ENCODE results near the gene DPYD. TPM values are rescaled to one million over a fixed set of nuclear protein-coding genes. Genes with fewer than 3 reads are reported as not detected.

The DPYD gene
- total RNA-seq, 1 donor from 2014 or later: 12.6 TPM

GRCh38 chr1:97372531-97372930 is 548.3 kb downstream of the DPYD start:
- Mint-ChIP-seq H3K27me3 (no peaks in the 10 kb centered on the region), H3K4me3 (no peak overlapping the region), H3K4me1 (no peaks in the 10 kb centered on the region), H3K36me3 (ENCODE audit: low read depth) (peaks cover 3% of the 10 kb centered on the region), H3K9me3 (no peaks in the 10 kb centered on the region), H3K27ac (no peak overlapping the region)
- no peak for DNase-seq
- ChIA-PET CTCF (no interaction called here), POLR2A (no interaction called here)
- ATAC-seq (ENCODE audit: low read depth): no peak
- TF ChIP-seq, protein P1, sequence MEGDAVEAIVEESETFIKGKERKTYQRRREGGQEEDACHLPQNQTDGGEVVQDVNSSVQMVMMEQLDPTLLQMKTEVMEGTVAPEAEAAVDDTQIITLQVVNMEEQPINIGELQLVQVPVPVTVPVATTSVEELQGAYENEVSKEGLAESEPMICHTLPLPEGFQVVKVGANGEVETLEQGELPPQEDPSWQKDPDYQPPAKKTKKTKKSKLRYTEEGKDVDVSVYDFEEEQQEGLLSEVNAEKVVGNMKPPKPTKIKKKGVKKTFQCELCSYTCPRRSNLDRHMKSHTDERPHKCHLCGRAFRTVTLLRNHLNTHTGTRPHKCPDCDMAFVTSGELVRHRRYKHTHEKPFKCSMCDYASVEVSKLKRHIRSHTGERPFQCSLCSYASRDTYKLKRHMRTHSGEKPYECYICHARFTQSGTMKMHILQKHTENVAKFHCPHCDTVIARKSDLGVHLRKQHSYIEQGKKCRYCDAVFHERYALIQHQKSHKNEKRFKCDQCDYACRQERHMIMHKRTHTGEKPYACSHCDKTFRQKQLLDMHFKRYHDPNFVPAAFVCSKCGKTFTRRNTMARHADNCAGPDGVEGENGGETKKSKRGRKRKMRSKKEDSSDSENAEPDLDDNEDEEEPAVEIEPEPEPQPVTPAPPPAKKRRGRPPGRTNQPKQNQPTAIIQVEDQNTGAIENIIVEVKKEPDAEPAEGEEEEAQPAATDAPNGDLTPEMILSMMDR (IDR thresholded peaks at IDR 0.05): no peak
- intact Hi-C loops (cut with micrococcal nuclease): no loop called here

DNA sequence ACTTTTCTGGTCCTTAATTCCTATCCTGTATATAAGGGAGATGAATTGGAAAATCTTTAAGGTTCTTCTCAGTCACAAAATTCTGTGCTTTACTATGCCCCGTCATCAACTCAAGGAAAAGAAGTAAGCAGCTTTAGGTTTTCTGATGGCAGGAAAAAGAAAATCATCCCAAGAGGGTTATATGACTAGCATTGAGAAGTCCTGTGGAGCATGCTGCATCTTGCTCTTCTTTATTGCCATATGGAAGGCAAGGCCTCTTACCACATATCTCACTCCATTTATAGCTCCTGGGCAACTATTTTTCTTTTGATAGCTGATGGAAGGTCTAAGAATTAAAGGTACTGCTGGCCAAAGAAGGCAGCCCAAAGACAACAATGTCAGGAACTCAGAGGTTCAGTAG is 552.5 kb downstream of the DPYD start:
- Mint-ChIP-seq H3K36me3 (ENCODE audit: low read depth) (peaks cover 3% of the 10 kb centered on the region), H3K4me1 (no peaks in the 10 kb centered on the region), H3K4me3 (no peak overlapping the region), H3K9me3 (no peaks in the 10 kb centered on the region), H3K27me3 (no peaks in the 10 kb centered on the region), H3K27ac (no peak overlapping the region)
- ChIA-PET CTCF (no interaction called here), POLR2A (no interaction called here)
- TF ChIP-seq, protein P1 (IDR thresholded peaks at IDR 0.05): no peak
- ATAC-seq (ENCODE audit: low read depth): no peak
- intact Hi-C loops (cut with micrococcal nuclease): no loop called here
- DNase-seq: no peak

DNA sequence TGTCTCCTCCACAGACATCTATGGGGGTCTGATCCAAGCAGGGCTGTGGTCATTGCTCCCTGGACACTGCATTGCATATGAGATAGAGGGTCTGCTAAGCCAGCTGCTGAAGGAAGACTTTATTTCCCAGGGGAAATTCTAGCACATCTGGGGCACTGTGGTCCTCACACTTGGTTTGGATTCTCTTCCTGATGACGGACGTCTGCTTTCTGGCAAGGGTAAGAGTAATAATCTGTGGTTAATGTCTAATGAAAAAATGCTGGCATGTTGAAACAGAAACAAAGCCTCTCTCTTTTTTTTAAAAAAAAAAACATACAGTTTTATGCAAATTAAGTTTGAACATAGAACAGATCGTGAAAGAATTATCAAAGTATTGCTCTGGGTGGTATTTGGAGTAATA is 553.9 kb downstream of the DPYD start:
- peaks cover 1% of the 10 kb centered on the region for H3K36me3 Mint-ChIP-seq (ENCODE audit: low read depth)
- DNase-seq: no peak
- TF ChIP-seq, protein P1 (IDR thresholded peaks at IDR 0.05): no peak
- intact Hi-C loops (cut with micrococcal nuclease): no loop called here
- H3K27ac Mint-ChIP-seq: no peak overlapping the region
- CTCF ChIA-PET: no interaction called here
- no peak for ATAC-seq (ENCODE audit: low read depth)
- H3K9me3 Mint-ChIP-seq: no peaks in the 10 kb centered on the region
- H3K27me3 Mint-ChIP-seq: no peaks in the 10 kb centered on the region
- POLR2A ChIA-PET: no interaction called here
- H3K4me3 Mint-ChIP-seq: no peak overlapping the region
- H3K4me1 Mint-ChIP-seq: no peaks in the 10 kb centered on the region

- H3K27me3 Mint-ChIP-seq: no peaks in the 10 kb centered on the region
- no peaks in the 10 kb centered on the region for H3K9me3 Mint-ChIP-seq
- ATAC-seq (ENCODE audit: low read depth) (no peak), DNase-seq (no peak)
- CTCF ChIA-PET: interaction anchor here (0.6 kb wide), 1 partner anchor 414 kb away, joined by 3 read pairs; no protein-coding TSS in a partner anchor
- no peaks in the 10 kb centered on the region for H3K4me1 Mint-ChIP-seq
- H3K36me3 Mint-ChIP-seq (ENCODE audit: low read depth): peaks cover 1% of the 10 kb centered on the region
- POLR2A ChIA-PET: no interaction called here
- intact Hi-C loops (cut with micrococcal nuclease): no loop called here
- TF ChIP-seq, protein P1 (IDR thresholded peaks at IDR 0.05): no peak
- no peak overlapping the region for H3K27ac Mint-ChIP-seq
- no peak overlapping the region for H3K4me3 Mint-ChIP-seq
These were observed 555.8 kb downstream of the DPYD start for GRCh38 chr1:97365026-97365425.

DNA sequence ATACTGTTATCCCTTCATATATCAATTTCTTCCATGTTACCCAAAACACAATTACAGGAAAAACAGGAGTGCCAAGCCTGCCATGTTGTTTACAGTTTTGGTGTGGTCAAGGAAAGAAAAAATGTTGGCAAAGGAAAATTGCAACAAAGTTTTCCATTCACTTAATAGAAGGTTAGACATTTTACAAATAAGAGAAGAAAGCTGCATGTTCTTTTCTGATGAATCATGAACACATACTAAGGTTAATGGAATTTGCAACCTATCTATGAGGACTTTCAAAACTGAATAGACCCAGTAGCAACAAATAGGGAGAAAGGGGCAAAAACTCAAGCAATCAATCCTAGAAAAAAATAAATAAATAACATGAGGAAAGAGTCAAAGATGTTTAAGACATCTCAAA is 556.7 kb downstream of the DPYD start:
- no peaks in the 10 kb centered on the region for H3K27me3 Mint-ChIP-seq
- DNase-seq: no peak
- CTCF ChIA-PET: no interaction called here
- no peaks in the 10 kb centered on the region for H3K9me3 Mint-ChIP-seq
- no peak for ATAC-seq (ENCODE audit: low read depth)
- no peak overlapping the region for H3K4me3 Mint-ChIP-seq
- TF ChIP-seq, protein P1 (IDR thresholded peaks at IDR 0.05): no peak
- POLR2A ChIA-PET: no interaction called here
- intact Hi-C loops (cut with micrococcal nuclease): no loop called here
- no peak overlapping the region for H3K27ac Mint-ChIP-seq
- H3K4me1 Mint-ChIP-seq: no peaks in the 10 kb centered on the region
- H3K36me3 Mint-ChIP-seq (ENCODE audit: low read depth): no peaks in the 10 kb centered on the region

All from activated B cell treated with CpG ODN at 0.5 μM for 24 hours (primary cell).